ENCODE results near the gene SYPL1.

Gene SYPL1

DNA sequence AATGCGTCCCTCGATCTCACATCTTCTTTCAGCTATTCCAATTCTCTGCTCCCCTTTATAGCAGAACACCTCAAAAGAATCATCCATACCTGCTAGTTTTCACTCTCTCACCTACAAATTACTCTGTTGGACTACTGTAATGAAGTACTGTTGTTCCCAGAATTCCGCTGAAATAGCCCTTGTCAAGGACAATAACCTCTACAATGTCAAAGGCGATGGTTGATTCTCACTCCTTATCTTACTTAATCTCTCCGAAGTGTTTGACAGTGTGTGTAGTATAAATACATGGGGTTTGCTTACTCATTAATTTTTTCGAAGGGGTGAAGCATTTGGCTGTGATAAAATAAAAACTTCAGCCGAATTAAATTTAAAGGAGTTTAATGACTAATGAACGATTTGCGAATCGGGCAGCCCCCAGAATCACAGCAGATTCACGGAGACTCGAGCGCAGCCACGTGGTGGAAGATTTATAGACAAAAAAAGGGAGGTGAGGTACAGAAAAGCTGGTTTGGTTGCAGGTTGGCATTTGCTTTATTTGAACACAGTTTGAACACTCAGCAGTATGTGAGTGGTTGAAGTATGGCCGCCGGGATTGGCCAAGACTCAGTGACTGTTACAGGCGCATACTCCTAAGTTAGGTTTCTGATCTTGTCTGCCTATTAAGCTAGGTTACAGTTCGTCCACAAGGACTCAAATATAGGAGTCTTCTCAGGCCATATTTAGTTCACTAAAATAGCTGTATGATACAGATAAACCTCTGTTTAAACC lies 29.8 kb downstream of the SYPL1 start:
- H3K4me3 ChIP-seq (ENCODE audit: low read depth, low read length), result no peak overlapping the region

DNA sequence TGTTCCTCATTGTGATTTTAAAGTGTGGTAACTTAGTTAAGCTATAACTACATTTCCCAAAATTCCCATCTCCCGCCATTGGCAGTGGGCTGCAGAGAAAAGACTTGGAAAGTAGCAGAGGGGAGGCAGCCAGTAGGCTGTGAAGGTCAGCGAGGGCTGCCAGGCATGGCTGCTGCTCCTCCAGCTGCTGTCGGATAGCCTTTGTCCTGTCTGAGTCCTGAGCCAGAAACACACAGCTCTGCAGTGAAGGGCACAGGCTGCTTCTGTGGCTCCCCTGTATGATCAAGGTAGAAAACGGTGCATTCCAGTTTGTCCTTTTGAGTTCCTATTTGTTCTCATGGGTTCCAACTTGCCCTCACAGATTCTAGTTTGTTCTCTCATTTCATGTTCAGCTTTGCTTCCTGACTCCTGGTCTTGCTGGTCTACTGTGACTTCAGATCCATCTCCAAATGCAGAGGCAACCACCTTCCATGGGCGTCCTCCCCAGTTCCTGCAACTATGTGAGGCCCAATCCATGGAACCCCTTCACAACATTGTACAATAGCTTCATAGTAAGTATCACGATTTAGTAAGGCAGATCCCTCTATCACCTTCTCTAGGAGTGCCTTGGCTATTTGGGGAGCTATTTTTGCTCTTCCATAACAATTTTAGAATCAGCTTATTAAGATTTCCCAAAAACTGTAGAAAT lies 31.7 kb downstream of the SYPL1 start:
- DNase-seq (ENCODE audit: low read depth), result no peak
- H3K4me3 ChIP-seq (ENCODE audit: low read depth, low read length), result no peak overlapping the region
- TF ChIP-seq POLR2A (IDR thresholded peaks at IDR 0.05; ENCODE audit: extremely low read depth, insufficient read length) (no peak), MYC (IDR thresholded peaks at IDR 0.05; ENCODE audit: low read depth, low read length) (no peak)
- TF ChIP-seq, protein P1, sequence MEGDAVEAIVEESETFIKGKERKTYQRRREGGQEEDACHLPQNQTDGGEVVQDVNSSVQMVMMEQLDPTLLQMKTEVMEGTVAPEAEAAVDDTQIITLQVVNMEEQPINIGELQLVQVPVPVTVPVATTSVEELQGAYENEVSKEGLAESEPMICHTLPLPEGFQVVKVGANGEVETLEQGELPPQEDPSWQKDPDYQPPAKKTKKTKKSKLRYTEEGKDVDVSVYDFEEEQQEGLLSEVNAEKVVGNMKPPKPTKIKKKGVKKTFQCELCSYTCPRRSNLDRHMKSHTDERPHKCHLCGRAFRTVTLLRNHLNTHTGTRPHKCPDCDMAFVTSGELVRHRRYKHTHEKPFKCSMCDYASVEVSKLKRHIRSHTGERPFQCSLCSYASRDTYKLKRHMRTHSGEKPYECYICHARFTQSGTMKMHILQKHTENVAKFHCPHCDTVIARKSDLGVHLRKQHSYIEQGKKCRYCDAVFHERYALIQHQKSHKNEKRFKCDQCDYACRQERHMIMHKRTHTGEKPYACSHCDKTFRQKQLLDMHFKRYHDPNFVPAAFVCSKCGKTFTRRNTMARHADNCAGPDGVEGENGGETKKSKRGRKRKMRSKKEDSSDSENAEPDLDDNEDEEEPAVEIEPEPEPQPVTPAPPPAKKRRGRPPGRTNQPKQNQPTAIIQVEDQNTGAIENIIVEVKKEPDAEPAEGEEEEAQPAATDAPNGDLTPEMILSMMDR (IDR thresholded peaks at IDR 0.05; ENCODE audit: low read depth, low read length), result no peak
- TF ChIP-seq, protein P2, sequence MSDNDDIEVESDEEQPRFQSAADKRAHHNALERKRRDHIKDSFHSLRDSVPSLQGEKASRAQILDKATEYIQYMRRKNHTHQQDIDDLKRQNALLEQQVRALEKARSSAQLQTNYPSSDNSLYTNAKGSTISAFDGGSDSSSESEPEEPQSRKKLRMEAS (IDR thresholded peaks at IDR 0.05; ENCODE audit: low read depth, low read length), result no peak

More for the DNA sequence above, 29.8 kb downstream of the SYPL1 start:
- TF ChIP-seq, protein P1 (IDR thresholded peaks at IDR 0.05; ENCODE audit: low read depth, low read length), result no peak
- TF ChIP-seq, protein P2 (IDR thresholded peaks at IDR 0.05; ENCODE audit: low read depth, low read length), result no peak
- TF ChIP-seq MYC (IDR thresholded peaks at IDR 0.05; ENCODE audit: low read depth, low read length), result no peak
- TF ChIP-seq POLR2A (IDR thresholded peaks at IDR 0.05; ENCODE audit: extremely low read depth, insufficient read length), result no peak
- DNase-seq (ENCODE audit: low read depth), result no peak

DNA sequence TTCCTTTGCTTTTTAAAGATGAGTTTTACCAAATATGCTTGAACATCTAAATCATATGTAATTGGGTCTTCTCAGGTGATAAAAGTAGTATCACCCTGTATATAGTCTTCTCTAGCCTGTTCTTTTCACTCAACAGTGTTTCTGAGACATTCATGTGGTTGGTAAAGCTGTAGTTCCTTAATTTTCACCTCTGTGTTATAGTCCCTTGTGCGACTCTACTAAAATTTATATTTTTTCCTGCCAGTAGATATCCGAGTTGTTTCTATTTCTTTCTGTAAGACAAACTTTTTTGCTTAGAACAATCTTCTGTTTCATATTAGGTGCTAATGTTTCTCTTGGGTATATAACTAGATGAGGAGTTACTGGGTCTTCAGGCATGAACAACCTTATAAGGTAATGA lies 35.6 kb downstream of the SYPL1 start:
- TF ChIP-seq POLR2A (IDR thresholded peaks at IDR 0.05; ENCODE audit: extremely low read depth, insufficient read length) (no peak), MYC (IDR thresholded peaks at IDR 0.05; ENCODE audit: low read depth, low read length) (no peak)
- TF ChIP-seq, protein P1 (IDR thresholded peaks at IDR 0.05; ENCODE audit: low read depth, low read length), result no peak
- TF ChIP-seq, protein P2 (IDR thresholded peaks at IDR 0.05; ENCODE audit: low read depth, low read length), result no peak
- no peak overlapping the region for H3K4me3 ChIP-seq (ENCODE audit: low read depth, low read length)
- no peak for DNase-seq (ENCODE audit: low read depth)

DNA sequence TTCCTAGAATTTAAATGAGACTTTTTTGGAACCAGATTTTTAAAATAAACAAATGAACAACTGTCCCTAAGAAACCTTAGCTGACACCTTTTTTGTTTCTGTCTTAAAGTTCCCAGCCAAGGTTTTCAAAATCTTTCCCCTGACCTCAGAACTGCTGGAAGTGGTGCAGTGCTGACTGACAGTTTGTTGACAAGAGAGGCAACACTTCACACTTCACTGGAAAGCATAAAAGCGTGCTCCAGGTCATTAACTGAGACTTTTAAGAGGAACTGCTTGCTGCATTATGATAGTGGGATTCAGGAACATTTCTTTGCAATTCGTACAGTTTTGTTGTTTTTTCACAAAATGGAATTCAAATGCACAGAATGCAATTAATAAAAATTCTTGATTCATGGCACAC lies 36.2 kb downstream of the SYPL1 start:
- no peak for DNase-seq (ENCODE audit: low read depth)
- TF ChIP-seq, protein P1 (IDR thresholded peaks at IDR 0.05; ENCODE audit: low read depth, low read length), result no peak
- TF ChIP-seq POLR2A (IDR thresholded peaks at IDR 0.05; ENCODE audit: extremely low read depth, insufficient read length) (no peak), MYC (IDR thresholded peaks at IDR 0.05; ENCODE audit: low read depth, low read length) (no peak)
- TF ChIP-seq, protein P2 (IDR thresholded peaks at IDR 0.05; ENCODE audit: low read depth, low read length), result no peak
- H3K4me3 ChIP-seq (ENCODE audit: low read depth, low read length), result no peak overlapping the region

DNA sequence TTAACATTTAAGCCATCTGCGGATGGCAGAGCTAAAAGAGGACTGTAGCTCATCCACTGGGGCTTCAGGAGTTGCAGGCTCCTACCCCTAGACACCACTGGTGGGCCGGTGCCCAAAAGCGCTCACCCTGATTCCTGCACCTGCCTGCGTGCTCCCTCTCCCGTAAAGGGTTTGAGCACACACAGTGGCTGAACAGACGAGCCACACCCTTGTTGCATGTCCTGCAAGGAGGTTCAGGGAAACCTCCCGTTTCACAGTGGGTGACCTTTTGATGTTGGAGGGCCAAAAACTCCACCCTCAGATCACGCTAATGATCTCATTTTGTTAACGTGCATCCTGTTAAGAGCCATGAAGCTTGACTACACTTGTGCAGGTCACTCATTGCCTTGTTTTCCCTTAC lies 37.9 kb downstream of the SYPL1 start:
- H3K4me3 ChIP-seq (ENCODE audit: low read depth, low read length), result no peak overlapping the region
- DNase-seq (ENCODE audit: low read depth), result no peak
- TF ChIP-seq, protein P2 (IDR thresholded peaks at IDR 0.05; ENCODE audit: low read depth, low read length), result no peak
- no peak for TF ChIP-seq MYC (IDR thresholded peaks at IDR 0.05; ENCODE audit: low read depth, low read length)
- no peak for TF ChIP-seq POLR2A (IDR thresholded peaks at IDR 0.05; ENCODE audit: extremely low read depth, insufficient read length)
- TF ChIP-seq, protein P1 (IDR thresholded peaks at IDR 0.05; ENCODE audit: low read depth, low read length), result no peak
